GM21381 (cell line): ENCODE measurements around the gene CDC14B.
"Not testable (repeated sequence)": the region's sequence is repeated elsewhere in the genome, so short reads cannot be mapped to it uniquely, and the experiment has no call there.

Experiments
- ATAC-seq: cut with Tn5 transposase; IDR thresholded peaks from one replicate; pipeline ENCODE4 v1.9.1; 2021; ENCODE audit warnings: mild to moderate bottlenecking, moderate library complexity; ENCODE audit not compliant: unreplicated experiment

CDC14B gene

GRCh38 chr9:96626912-96627311, 7.3 kb upstream of the CDC14B start:
- no peak for ATAC-seq

- ATAC-seq = no peak
Observed at GRCh38 chr9:96621618-96622017, 2.0 kb upstream of the CDC14B start.

DNA sequence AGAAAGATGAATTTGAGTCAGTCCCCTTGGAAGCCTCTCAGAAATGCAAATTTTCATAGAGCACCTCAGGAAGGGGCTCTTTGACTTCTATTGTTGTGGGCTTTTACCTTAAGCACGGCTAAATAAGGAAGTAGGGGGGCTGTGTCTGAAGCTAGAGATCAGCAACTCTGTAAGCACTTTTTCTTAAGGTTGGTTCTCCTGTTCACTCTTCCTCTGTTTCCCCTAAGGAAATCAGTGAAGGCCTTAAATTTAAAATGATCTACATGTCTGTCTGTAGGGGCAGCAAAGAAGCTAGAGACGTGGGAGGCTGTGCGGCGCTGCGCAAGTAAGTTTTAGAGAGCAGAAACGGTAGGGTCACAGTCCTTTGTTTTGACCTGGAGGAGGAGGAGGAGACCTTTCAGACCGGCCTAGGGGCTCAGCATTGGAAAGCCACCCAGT, 1.2 kb upstream of the CDC14B start:
- ATAC-seq = no peak

DNA sequence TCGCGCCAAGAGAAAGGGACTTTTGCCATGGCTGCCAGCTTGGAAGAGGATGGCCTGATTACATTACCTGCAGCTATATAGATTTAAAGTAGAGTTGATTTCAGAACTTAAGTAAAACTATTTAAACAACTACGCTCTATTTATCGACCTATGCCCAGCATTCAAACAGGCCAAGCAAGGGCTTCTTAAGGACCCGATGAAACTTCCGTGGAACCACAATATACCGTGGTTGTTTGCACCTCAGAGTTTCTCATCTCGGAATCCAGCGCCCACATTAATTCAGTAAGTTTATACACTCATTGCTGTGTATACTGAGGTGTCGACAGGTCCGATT, 505 bp upstream of the CDC14B start:
- no peak for ATAC-seq

DNA sequence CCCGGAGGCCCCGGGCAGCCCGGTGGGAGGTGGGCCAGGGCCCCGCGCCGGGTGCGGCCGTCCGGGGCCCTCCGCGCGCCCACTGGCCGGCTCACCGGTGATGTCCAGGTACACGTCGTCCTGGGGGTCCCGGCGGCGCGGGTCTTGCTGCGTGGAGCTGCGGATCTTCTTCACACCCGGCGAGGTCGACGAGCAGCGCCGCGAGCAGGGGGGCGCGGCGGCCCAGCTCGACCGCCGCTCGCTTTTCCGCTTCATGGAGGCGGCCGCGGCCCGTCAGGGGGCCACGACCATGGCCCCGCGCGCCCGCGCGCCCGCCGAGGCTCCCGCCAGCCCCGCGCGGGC, 548 bp downstream of the CDC14B start:
- ATAC-seq = no peak

DNA sequence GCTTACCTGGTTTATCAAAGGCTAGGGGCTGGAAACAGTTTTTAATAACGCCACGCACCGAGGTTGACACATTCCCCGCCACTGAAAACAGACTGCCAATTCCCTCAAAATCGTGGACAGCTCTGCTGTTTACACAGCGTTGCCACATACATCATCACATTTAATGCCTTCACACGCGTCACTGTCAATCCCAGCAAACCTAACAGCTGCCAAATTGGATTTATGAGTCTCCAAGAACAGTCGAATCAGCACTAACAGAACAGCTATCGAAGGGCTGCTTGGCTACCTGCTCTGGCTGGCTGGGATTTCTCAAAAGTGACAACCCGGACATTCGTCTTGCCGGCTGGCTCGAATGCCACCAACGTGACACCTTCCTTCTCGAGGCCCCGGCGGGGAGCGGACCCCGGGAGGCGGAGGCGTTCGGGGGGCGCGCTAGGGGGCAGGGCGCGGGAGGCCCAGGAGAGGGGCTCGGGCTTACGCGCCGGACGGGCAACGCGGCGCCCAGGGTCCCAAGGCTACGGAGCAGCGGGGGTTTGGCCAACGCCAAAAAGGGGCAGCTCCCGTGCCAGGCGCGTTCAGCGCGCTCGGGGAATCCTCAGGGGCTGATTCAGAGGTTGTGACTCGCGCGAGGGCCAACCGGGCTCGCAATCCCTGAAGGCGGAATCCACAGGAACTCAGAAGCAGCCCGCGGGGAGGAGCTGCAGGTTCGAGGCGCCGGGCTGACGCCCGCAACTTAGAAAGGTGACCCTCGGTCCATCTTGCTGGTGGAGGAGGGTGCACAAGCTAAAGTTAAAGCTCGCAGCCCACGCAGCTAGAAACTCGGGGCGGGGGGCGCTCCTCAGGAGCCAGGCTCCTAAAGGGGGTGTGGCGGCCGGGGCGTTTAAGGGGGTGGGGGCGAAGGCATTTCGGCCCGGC, 1.2 kb downstream of the CDC14B start:
- ATAC-seq = no peak

DNA sequence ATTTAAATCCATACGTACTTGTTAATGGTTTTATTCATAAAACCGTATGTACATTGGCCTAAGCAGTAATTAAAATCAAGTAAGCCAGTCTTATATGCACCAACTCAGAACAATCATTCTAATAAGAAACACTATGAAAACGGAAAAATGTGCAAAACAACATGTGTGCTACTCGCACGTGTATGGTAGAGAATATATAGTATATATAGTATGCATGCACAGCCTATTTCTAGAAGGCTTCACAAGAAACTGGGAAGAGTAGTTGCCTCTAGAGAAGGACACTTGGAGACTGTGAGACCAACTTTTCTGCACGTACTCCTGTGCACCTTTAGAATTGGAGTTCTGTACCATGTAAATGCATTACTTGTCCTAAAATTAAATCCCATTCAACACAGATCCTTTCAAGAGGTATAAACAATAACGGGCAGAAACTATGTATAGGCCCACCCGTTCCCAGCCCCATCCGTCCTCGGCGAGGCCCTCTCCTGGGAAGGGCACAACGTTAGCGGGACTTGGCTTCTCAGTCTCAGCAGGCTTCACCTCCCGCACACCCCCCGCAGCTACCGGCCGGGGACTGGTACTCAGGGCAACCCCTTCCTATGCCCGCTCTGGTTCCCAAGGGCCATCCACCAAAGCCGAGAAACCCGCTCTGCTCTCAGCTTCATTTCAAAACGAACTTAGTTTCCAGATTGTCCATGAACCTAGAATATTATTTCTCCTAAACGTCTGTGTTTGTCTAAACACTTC, 2.0 kb downstream of the CDC14B start:
- no peak for ATAC-seq

DNA sequence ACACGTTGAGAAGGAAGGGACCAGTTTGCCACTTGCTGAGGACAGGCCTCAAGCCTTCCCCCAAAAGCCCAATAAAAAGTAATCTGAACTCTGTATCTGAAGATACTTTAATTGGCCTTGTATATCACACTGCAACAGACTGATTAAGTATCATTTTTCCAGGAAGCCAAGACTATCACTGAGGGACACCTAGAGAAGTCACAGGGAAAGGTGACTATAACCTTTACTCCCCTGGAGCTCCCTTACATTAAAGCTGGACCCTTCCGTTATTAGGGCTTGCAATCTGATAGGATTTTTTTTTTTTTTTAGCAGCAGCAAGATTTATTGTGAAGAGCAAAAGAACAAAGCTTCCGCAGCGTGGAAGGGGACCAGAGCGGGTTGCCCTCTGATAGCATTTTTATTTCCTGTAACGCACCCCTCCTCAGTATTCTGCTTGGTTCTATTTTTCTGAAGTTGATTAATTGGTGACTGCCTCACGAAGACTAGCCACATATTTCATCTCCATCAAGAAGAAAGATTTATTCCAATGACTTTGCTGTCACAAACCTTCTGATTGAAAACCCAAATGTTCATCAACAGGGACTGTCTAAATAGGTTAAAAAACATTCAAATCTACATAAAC, 2.7 kb downstream of the CDC14B start:
- no peak for ATAC-seq

DNA sequence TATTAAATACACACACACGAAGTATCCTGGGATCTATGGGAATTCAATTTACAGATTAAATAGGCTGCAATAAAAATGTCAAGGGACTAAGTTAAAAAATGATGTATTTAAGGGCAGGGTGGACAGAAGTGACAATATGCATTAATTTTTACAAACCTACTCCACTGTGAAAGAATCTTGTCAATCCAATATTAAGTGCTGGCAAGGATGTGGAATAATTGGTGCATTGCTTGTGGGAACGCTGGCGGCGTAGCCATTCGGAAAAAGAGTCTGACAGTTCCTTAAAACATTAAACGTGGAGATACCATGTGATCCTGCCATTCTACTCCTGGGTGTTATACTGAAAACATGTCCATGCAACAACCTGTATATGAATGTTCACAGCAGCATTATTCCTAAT, 4.2 kb downstream of the CDC14B start:
- no peak for ATAC-seq

GRCh38 chr9:96614664-96615063, 5.0 kb downstream of the CDC14B start:
- ATAC-seq = not testable (repeated sequence)

DNA sequence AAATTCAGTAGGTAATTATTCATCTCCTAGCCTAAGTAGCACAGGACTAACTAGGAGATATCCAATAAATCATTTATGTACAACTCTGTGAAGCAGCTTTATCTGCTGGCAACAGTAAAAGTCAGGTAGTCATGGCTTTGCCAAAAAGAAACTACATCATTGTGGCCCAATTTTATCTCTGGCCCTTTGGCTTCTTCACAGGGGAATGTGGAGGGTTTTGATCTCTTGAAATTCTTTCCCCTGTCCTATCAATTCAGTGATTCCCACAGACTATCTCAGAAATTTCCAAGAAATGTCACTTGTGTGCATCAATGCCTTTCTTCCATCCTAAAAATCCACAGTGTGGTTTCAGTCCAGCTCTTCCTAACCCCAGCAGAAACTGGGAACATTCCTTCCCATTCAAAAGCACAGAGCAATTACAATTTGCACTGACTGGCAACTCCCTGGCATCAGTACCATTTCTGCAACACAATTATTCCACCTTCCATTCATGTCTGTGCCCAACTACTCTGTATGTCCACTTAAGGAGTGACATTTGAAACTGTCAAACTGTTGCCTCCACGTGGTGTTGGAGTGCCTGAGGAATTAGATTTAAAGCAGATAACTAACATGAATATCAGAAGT, 6.6 kb downstream of the CDC14B start:
- ATAC-seq = no peak

GRCh38 chr9:96612105-96612965, 7.3 kb downstream of the CDC14B start:
- ATAC-seq = no peak

GRCh38 chr9:96611302-96611701, 8.3 kb downstream of the CDC14B start:
- no peak for ATAC-seq

GRCh38 chr9:96609732-96610131, 9.9 kb downstream of the CDC14B start:
- ATAC-seq = no peak

DNA sequence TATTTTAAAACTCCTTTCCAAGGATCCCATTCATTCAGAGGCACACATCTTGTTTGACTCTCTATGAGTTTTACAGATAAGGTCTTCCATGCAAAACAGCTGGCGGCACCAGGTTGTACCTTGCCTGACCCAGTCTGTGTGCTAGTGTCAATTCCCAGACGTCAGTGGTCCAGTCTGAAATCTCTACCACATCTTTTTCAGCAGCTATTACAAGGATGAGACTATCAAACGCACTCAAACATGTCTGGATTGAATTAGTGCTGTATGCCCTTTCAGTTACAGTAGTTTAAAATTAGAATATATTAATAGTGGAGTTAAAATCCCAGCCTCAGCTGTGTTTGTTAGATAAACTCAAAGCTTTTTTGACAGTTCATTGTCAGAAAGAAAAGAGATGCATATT, 11.7 kb downstream of the CDC14B start:
- no peak for ATAC-seq

DNA sequence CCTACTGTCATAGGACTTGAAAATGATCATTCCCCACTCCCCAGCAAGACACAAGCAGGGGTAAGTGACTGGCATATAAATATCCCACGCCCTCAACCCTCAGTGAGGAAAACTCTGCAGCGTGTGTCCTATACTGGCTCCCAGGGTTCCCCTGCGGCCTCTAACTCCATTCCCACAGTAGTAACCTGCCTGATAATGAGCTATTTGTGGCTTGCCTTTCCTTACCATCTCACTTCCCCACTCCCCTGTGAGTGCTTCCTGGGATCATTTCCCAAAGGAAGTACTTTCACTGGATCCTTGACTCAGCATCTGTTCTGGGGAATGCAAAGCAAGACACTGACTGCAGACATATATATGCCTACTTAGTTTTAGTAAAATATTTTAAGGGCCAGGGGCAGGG, 14.3 kb downstream of the CDC14B start:
- ATAC-seq = no peak

DNA sequence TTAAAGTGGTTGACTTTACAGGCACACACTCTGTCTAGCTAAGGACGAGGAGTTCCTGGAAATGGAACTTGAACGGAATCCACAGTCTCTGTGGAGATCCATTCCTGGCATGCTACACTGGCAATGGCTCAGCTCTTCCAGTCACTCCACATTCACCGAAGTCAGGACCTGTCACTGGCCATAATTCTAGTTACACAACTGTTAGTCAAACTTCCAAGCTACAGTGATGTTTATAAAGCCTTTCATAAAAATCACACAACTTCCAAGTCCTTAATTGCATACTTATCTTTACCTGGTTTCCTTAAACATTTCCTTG, 15.7 kb downstream of the CDC14B start:
- no peak for ATAC-seq

GRCh38 chr9:96603305-96604003, 16.2 kb downstream of the CDC14B start:
- no peak for ATAC-seq

- no peak for ATAC-seq
Observed at GRCh38 chr9:96599298-96599697, 20.3 kb downstream of the CDC14B start.

DNA sequence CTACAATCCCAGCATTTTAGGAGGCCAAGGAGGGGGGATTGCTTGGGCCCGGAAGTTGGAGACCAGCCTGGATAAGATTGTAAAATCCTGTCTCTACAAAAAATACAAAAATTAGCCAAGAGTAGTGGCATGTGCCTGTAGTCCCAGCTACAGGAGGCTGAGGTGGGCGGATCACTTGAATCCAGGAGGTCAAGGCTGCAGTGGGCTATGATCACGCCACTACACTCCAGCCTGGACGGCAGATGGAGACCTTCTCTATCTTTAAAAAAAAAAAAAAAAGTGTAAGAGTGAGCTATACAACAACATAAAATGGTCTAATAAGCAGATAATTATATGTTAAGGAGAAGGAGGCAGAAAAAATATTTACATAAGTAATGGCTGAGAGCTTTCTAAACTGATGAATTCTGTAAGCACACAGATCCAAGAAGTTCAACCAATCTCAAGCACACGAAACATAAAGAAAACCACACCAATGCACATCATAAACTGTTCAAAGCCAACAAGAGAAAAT, 23.0 kb downstream of the CDC14B start:
- no peak for ATAC-seq
